Mucosa of rectum (tissue), 2 donors: ENCODE data around the gene ARPC2.

Experiments used
- H3K27ac ChIP-seq, 2 donors: one replicate each; pipeline ENCODE4 v1.7.0; 2013; ENCODE audit warnings: inconsistent platforms in 2 of 2, low read depth in 2 of 2, low read length in 2 of 2
- H3K27me3 ChIP-seq, 2 donors: one replicate each; pipeline ENCODE4 v1.7.0; 2013; ENCODE audit warnings: low read length in 2 of 2; ENCODE audit not compliant: control insufficient read depth in 2 of 2, insufficient read depth in 2 of 2
- H3K36me3 ChIP-seq, 2 donors: one replicate each; pipeline ENCODE4 v1.7.0; 2013; ENCODE audit warnings: low read length in 2 of 2; ENCODE audit not compliant: control insufficient read depth in 2 of 2, insufficient read depth in 2 of 2
- H3K4me1 ChIP-seq, 2 donors: one replicate each; pipeline ENCODE4 v1.7.0; 2013; ENCODE audit warnings: low read length in 2 of 2, mild to moderate bottlenecking in 1 of 2; ENCODE audit not compliant: control insufficient read depth in 2 of 2, insufficient read depth in 2 of 2
- H3K4me3 ChIP-seq, 2 donors: one replicate each; pipeline ENCODE4 v1.7.0; 2013; ENCODE audit warnings: low read length in 2 of 2
- H3K9ac ChIP-seq, 2 donors: one replicate each; pipeline ENCODE4 v1.7.0; 2013; ENCODE audit warnings: low read length in 2 of 2, low read depth in 1 of 2, mild to moderate bottlenecking in 1 of 2
- H3K9me3 ChIP-seq, 2 donors: one replicate each; pipeline ENCODE4 v1.7.0; 2013; ENCODE audit warnings: low read length in 2 of 2; ENCODE audit not compliant: control insufficient read depth in 2 of 2
- donor health status: healthy.
- donor health status: Normal muscosa, but diverticular disease.

ARPC2 gene

DNA sequence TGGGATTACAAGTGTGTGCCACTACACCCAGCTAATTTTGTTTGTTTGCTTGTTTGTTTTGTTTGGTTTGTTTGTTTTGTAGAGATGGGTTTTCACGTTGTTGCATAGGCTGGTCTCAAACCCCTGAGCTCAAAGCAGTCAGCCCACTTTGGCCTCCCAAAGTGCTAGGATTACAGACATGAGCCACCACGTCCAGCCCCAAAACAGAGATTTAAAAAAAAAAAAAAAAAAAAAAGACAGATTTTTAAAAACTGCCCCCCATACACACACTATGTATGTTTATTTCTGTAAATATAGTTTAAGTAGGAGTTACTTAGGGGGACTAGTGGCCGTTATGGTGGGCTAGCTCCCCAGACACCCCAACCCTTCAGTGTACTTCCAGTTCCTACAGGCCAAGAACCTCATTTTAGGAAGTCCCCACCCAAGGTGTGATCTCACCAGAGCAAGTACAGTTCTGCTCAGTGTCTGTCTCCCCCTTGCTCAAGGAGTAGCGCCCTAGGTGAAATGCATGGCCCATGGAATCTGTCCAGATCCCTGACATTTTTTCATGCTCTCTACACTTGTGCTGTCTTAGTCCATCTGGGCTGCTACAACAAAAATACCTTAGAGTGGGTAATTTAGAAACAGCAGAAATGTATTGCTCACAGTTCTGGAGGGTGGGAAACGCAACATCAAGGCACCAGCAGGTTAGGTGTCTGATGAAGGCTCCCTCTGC, 76.9 kb downstream of the ARPC2 start:
- Histone ChIP-seq H3K4me3 (no peak overlapping the region), H3K27ac (peak overlapping the region; percentile 98), H3K27me3 (no peaks in the 10 kb centered on the region), H3K9ac (peak overlapping the region in 1 of 2 donors; percentile 89), H3K4me1 (peaks cover 47 to 58% of the 10 kb centered on the region in 2 donors), H3K9me3 (no peaks in the 10 kb centered on the region), H3K36me3 (no peaks in the 10 kb centered on the region)

- H3K9me3 ChIP-seq: no peaks in the 10 kb centered on the region
- H3K4me3 ChIP-seq: no peak overlapping the region
- H3K27ac ChIP-seq: peak overlapping the region; percentile 98
- peaks cover 44 to 53% of the 10 kb centered on the region in 2 donors for H3K4me1 ChIP-seq
- H3K9ac ChIP-seq: peak overlapping the region in 1 of 2 donors; percentile 33
- H3K27me3 ChIP-seq: no peaks in the 10 kb centered on the region
- H3K36me3 ChIP-seq: no peaks in the 10 kb centered on the region
These were observed 77.5 kb downstream of the ARPC2 start for GRCh38 chr2:218294430-218295022.

- no peaks in the 10 kb centered on the region for H3K27me3 ChIP-seq
- peak overlapping the region in 1 of 2 donors; percentile 30 for H3K9ac ChIP-seq
- H3K4me1 ChIP-seq: peaks cover 39 to 48% of the 10 kb centered on the region in 2 donors
- H3K36me3 ChIP-seq: no peaks in the 10 kb centered on the region
- no peaks in the 10 kb centered on the region for H3K9me3 ChIP-seq
- peak overlapping the region; percentile 98 for H3K27ac ChIP-seq
- no peak overlapping the region for H3K4me3 ChIP-seq
These were observed 78.0 kb downstream of the ARPC2 start for GRCh38 chr2:218295029-218295428.

DNA sequence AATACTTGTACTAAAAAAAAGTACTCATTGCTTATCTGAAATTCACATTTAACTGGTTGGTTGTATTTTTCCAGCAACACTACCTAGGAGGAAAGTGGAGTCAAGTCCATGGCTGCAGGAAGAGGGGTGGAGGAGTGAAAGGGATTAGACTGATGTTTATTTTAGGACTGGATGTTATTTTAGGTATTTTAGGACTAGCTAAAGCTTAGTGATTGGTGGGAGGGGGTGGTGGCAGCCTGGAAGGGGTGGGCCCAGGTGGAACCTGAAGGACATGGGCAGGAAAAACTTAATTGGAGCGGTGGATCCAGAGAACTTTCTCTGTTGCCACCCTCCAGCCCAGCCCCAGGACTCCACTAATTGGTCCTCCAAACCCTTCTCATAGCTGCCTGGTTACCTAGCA, 79.2 kb downstream of the ARPC2 start:
- H3K27ac ChIP-seq: no peak overlapping the region
- H3K9ac ChIP-seq: no peak overlapping the region
- H3K36me3 ChIP-seq: no peaks in the 10 kb centered on the region
- peaks cover 30 to 36% of the 10 kb centered on the region in 2 donors for H3K4me1 ChIP-seq
- H3K9me3 ChIP-seq: no peaks in the 10 kb centered on the region
- H3K27me3 ChIP-seq: no peaks in the 10 kb centered on the region
- H3K4me3 ChIP-seq: no peak overlapping the region

DNA sequence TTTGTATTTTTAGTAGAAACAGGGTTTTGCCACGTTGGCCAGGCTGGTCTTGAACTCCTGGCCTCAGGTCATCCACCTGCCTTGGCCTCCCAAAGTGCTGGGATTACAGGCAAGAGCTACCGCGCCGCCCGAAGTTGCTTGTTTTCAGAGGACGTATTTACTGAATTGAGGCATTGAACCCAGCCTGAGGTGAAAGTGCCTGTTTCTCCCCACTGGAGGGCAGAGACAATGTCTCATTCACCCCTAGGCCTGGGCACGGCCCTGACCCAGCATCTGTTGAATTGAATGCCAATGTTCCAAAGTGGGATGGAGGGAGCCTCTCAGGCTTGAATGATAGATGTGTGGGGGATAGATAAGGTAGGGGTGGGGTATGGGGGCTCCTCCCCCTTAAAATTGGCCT, 79.9 kb downstream of the ARPC2 start:
- H3K27me3 ChIP-seq: no peaks in the 10 kb centered on the region
- H3K4me1 ChIP-seq: peaks cover 26 to 31% of the 10 kb centered on the region in 2 donors
- no peak overlapping the region for H3K4me3 ChIP-seq
- no peak overlapping the region for H3K27ac ChIP-seq
- no peaks in the 10 kb centered on the region for H3K36me3 ChIP-seq
- H3K9me3 ChIP-seq: no peaks in the 10 kb centered on the region
- H3K9ac ChIP-seq: no peak overlapping the region

GRCh38 chr2:218298314-218298875, 81.4 kb downstream of the ARPC2 start:
- no peaks in the 10 kb centered on the region for H3K9me3 ChIP-seq
- peak overlapping the region in 1 of 2 donors; percentile 6 for H3K27ac ChIP-seq
- no peaks in the 10 kb centered on the region for H3K27me3 ChIP-seq
- no peaks in the 10 kb centered on the region for H3K36me3 ChIP-seq
- no peak overlapping the region for H3K9ac ChIP-seq
- no peak overlapping the region for H3K4me3 ChIP-seq
- peaks cover 19 to 22% of the 10 kb centered on the region in 2 donors for H3K4me1 ChIP-seq

DNA sequence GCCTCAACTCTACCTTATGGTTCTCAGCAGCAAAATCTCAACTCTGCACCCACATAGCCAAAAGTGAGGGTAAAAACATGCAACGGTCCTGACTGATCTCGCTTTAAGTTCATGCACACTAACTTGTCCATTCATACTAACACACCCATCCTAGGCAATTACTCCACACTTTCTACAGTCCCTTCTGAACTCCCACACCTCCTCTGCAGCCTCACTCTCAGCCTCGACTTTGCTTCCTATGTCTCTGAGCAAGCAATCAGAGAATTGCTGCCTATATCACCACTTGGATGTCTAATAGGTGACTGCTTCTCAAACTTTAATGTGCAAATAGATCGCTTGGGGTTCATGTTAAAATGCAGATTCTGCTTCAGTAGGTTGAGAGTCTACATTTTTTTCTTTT, 83.2 kb downstream of the ARPC2 start:
- H3K27me3 ChIP-seq: no peaks in the 10 kb centered on the region
- no peaks in the 10 kb centered on the region for H3K9me3 ChIP-seq
- no peak overlapping the region for H3K4me3 ChIP-seq
- H3K36me3 ChIP-seq: no peaks in the 10 kb centered on the region
- H3K9ac ChIP-seq: no peak overlapping the region
- H3K27ac ChIP-seq: no peak overlapping the region
- H3K4me1 ChIP-seq: peaks cover 5 to 6% of the 10 kb centered on the region in 2 donors

GRCh38 chr2:218301176-218301819, 84.3 kb downstream of the ARPC2 start:
- H3K4me1 ChIP-seq: peaks cover 0 to 3% of the 10 kb centered on the region in 2 donors
- no peaks in the 10 kb centered on the region for H3K36me3 ChIP-seq
- no peak overlapping the region for H3K27ac ChIP-seq
- no peaks in the 10 kb centered on the region for H3K9me3 ChIP-seq
- H3K4me3 ChIP-seq: no peak overlapping the region
- peak overlapping the region; percentile 3 to 52 for H3K9ac ChIP-seq
- no peaks in the 10 kb centered on the region for H3K27me3 ChIP-seq
